GM18502 (cell line): ENCODE data around the gene SYT9.
"Not testable (repeated sequence)": the region's sequence is repeated elsewhere in the genome, so short reads cannot be mapped to it uniquely, and the experiment has no call there.

ENCODE experiments used
- ATAC-seq: cut with Tn5 transposase; IDR thresholded peaks from one replicate; pipeline ENCODE4 v1.9.1; 2021; ENCODE audit warnings: mild to moderate bottlenecking; ENCODE audit not compliant: unreplicated experiment, poor library complexity

The SYT9 gene

DNA sequence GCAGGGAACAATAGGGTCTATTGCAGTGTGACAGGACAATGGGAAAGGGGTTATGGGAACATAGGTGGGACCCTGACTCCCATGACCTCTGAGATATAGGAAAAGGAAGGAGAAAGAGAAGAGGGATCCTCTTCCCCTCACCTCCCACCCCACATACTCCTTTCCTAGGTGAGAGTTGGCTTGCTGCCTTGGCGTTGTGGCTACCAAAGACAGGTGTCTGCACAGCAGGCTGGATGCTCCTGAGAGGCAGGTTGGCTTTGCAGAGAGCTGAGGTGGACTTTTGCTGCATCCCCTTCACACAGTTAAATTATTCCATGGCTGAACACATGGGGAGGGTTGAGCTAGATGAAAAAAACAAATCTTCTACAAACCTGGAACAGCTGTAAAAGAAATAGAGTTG, 80.7 kb downstream of the SYT9 start:
- ATAC-seq: no peak

GRCh38 chr11:7332962-7333361, 81.3 kb downstream of the SYT9 start:
- ATAC-seq: no peak

GRCh38 chr11:7335442-7335841, 83.7 kb downstream of the SYT9 start:
- not testable (repeated sequence) for ATAC-seq

GRCh38 chr11:7341551-7341950, 89.8 kb downstream of the SYT9 start:
- ATAC-seq: no peak

- ATAC-seq: no peak
Observed at GRCh38 chr11:7347611-7348431, 96.1 kb downstream of the SYT9 start.

- no peak for ATAC-seq
Observed at GRCh38 chr11:7348432-7349304, 97.0 kb downstream of the SYT9 start.

DNA sequence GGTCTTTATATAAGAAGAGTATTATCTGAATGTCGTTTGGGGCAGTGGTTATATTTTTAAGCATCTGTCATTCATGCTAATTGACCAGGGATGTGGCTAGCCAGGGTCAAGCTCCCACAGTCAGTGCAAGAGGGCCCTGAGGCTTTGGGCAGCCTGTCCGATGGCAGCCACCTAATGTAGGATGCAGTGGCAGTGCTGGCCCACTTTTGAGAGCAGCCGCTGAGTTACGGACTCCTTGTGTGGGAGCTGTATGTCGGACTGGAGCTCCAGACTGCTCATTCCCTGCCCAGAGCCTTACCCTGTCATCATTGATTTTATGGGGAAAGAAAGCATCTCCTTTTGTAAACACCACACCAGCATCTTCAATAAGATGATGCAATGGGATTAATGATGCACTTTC, 99.5 kb downstream of the SYT9 start:
- no peak for ATAC-seq

- ATAC-seq: peak; percentile 59
Observed at GRCh38 chr11:7353100-7353499, 101.4 kb downstream of the SYT9 start.

DNA sequence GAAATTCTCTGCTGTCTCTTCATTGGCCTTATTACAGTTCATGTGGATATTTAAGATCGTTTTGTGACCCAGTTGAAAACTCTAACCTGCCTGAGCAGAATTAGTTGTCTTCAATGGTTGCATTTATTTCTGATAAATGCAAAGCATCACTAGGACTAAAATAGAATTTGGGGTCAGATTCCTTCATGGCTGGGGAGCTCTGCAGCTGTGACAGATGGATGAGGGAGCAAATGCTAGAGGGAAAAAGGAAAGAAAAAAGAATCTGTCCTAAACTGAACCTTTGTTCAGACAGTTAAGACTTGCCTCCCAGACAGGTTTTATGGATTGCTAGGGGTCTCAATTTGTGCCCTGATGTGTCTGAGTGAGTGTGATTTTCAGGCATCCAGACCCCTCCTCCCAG, 113.0 kb downstream of the SYT9 start:
- ATAC-seq: no peak

GRCh38 chr11:7367803-7368202, 116.1 kb downstream of the SYT9 start:
- ATAC-seq: no peak

- no peak for ATAC-seq
Observed at GRCh38 chr11:7376386-7376785, 124.7 kb downstream of the SYT9 start.

GRCh38 chr11:7381937-7382336, 130.2 kb downstream of the SYT9 start:
- peak; percentile 71 for ATAC-seq

DNA sequence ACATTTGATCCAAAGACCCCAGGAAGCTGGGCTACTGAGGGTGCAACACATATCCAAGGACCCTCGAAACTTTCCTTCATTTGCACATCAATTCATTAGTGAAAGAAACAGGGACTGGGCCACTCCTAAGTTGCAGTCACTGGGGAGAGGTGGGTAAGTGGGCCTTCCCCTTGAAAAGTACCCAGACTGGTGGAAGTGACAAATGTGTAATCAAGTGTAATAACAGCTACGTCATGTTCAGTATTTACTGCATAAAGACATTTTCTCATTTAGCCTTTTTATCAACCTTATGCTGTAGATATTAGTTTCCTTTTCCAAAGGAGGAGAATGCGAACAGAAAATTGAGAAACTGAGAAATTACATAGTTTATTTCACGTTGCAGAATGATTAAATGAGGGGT, 131.7 kb downstream of the SYT9 start:
- no peak for ATAC-seq

- ATAC-seq: no peak
Observed at GRCh38 chr11:7384691-7385090, 133.0 kb downstream of the SYT9 start.

- ATAC-seq: no peak
Observed at GRCh38 chr11:7385532-7385931, 133.8 kb downstream of the SYT9 start.

DNA sequence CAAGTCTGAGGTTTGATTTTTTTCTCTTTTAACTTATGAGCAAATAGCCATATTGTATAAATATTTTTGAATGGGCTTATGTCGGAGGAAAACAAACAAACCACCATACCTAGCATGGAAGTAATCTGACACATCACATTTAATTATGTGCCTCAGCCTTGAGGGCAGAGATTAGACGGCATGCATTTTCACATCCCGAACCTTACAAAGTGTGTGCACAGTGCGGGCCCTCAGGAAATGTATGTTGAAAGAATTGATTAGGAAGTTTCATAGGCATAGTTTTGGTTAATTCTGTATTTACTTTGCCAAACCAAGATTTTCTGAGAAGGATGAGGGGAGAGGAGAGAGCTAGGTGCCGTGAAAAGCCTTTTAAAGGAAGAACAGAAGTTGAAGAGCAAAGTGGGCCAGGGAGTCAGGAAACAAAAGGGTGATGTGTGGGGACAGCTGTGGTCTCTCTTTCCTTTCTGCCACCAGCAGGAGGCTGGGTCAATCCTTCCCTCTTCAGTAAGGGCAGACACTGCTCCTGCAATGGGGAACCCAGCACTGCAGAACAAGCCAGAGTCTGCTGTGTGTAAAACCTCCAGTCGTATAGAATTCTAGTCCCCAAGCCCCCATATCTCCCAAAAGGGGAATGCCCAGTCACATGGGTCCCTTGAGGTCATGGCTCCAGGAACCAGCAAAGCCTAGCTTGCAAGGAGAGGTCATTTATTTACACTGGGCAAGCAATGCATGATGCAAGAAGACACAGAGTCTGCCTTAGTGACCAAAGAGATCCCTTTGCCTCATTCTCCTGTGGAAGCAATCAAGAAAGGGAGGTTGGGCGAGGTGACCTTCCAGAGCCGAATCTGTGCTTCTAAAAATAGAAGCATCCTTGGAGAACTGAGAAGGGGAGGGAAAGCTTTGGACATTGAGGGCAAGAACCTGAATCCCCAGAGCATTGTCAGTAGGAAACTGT, 162.5 kb downstream of the SYT9 start:
- ATAC-seq: no peak

GRCh38 chr11:7414973-7415817, 163.5 kb downstream of the SYT9 start:
- ATAC-seq: no peak

DNA sequence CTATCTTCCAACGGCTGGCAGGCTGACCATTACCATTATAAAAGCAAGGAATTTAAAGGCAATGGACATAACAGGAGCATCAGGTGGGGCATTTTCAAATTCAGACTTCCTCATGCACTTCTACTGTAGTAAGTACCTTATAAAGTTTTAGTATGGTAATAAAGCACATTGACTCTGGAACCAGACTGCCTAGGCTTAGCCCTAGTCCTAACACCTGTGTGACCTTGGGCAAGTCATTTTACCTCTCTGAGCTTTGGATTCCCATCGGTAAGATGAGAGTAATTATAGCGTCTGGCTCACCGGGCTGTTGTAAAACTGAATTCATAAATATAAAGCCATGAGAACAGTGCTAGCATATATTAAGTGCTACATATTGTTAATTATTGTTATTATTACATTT, 164.4 kb downstream of the SYT9 start:
- no peak for ATAC-seq

DNA sequence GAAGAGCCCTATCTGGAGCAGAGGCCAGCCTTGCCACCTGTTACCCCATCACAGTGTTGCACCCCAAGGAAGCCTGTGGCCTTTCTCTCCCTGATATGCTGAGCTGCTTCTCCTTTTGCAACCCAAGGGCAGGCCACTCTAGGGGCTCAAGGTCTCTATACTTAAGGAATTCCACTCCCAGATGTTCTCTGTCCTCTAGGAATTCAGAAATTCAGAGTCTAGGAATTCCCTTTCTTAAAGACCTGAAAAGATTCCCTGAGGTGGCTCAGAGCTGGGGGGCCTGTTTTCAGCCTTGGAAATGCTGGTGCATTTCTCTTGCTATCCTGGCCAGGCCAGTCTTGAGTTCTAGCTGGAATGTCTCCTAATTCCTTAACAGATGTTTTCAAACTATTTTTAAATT, 165.6 kb downstream of the SYT9 start:
- ATAC-seq: no peak

- ATAC-seq: no peak
Observed at GRCh38 chr11:7418061-7418460, 166.4 kb downstream of the SYT9 start.
